ENCODE data around the gene CMSS1.

GRCh38 chr3:100033184-100033583, 215.5 kb downstream of the CMSS1 start:
- TF ChIP-seq ARNTL (CRISPR knock-in tag; IDR thresholded peaks at IDR 0.05; ENCODE audit: borderline replicate concordance, low read depth) (no peak), PATZ1 (CRISPR knock-in tag; IDR thresholded peaks at IDR 0.05; ENCODE audit: borderline replicate concordance) (no peak), ZFP3 (CRISPR knock-in tag; IDR thresholded peaks at IDR 0.05) (no peak), ESRRG (CRISPR knock-in tag; IDR thresholded peaks at IDR 0.05) (no peak), GLIS3 (CRISPR knock-in tag; IDR thresholded peaks at IDR 0.05) (no peak), TOX (CRISPR knock-in tag; IDR thresholded peaks at IDR 0.05; ENCODE audit: borderline replicate concordance) (no peak), ZFP30 (CRISPR knock-in tag; IDR thresholded peaks at IDR 0.05) (no peak), ZNF8 (CRISPR knock-in tag; IDR thresholded peaks at IDR 0.05) (no peak), RARB (CRISPR knock-in tag; IDR thresholded peaks at IDR 0.05) (no peak), ISL1 (CRISPR knock-in tag; IDR thresholded peaks at IDR 0.05) (no peak), ZNF565 (CRISPR knock-in tag; conservative IDR thresholded peaks at IDR 0.05; ENCODE audit: low read depth) (no peak), ZC3H10 (CRISPR knock-in tag; IDR thresholded peaks at IDR 0.05) (no peak), TSHZ2 (CRISPR knock-in tag; IDR thresholded peaks at IDR 0.05) (no peak)

All from SK-N-SH treated with all-trans-retinoic acid at 6 μM for 48 hours (cell line).